Measurements from ENCODE around the gene APOL3.
A peak's percentile ranks its signal among the peaks of the same experiment; 100 is the strongest.
"Not testable (repeated sequence)": the region's sequence is repeated elsewhere in the genome, so short reads cannot be mapped to it uniquely, and the experiment has no call there.

APOL3 gene

DNA sequence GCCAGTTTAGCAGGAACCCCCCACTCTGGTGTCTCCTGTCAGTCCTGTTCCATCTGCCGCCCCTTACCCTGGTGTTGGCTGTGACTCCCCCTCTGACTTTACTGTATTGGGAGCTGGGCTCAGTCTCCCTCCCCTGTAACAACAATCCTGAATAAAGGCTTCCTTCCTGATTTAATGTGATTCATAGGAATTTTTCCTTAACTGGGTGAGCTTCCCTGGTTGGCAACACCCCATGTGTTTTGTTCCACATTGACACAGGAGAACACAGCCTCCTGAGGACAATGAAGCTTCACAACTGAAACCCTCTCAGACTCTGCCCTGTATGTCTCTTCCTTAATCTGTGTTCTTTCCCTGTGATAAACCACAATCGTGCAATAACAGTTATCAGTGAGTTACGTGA is 32.6 kb upstream of the APOL3 start:
- DNase-seq (ENCODE audit: low read depth), result no peak

DNA sequence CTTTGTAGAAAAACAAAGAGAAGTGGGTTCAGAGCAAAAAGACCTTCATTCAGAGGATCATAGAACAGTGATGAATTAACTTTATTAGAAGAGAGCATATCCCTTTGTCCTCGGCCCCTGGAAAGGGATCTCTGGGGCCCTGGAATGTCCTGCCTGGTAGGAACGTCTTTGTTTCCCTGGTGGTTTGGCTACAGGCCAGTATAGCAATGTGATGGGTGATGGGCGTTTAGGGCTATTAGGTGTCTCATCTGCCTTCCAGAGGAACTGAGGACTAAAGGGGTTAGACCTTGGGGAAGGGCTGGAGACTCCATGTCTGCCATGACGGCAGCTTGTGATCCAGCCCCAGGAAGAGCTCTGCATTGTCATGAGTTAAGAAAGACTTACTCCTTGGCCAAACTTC is 32.0 kb upstream of the APOL3 start:
- no peak for DNase-seq (ENCODE audit: low read depth)

GRCh38 chr22:36191106-36191836 is 30.7 kb upstream of the APOL3 start:
- no peak for DNase-seq (ENCODE audit: low read depth)

- not testable (repeated sequence) for DNase-seq (ENCODE audit: low read depth)
These were observed 27.3 kb upstream of the APOL3 start for GRCh38 chr22:36187862-36188261.

- DNase-seq (ENCODE audit: low read depth), result no peak
These were observed 25.5 kb upstream of the APOL3 start for GRCh38 chr22:36185828-36186624.

DNA sequence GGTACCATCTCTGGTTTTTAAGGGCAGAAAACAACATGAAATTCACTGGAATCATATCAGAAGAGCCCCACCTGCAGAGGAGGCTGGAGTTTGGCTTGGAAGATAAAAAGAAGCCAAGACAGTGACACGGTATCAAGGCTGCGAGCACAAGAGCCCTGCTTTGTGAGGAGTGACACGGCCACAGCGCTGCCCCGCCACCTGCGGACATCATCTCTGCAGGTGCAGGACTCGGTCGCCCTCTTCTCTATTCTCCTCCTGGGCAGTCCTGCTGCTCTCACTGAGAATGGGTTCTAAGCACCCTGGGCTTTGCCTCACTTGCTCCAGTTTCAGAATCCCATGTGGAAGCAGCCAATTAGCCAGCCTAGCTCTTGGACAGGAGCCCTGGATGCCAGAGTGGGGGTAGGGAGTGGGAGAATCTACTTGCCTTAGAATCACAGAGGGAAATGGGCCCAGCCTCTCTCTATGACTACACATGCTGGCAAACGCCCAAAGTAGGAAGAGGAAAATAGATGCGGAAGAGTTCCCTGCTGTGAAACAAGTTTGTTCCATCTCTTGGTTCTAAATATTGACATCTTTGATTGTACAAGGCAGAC is 24.0 kb upstream of the APOL3 start:
- no peak for DNase-seq (ENCODE audit: low read depth)

- DNase-seq (ENCODE audit: low read depth), result no peak
These were observed 22.9 kb upstream of the APOL3 start for GRCh38 chr22:36183446-36183845.

GRCh38 chr22:36182857-36183256 is 22.3 kb upstream of the APOL3 start:
- no peak for DNase-seq (ENCODE audit: low read depth)

DNA sequence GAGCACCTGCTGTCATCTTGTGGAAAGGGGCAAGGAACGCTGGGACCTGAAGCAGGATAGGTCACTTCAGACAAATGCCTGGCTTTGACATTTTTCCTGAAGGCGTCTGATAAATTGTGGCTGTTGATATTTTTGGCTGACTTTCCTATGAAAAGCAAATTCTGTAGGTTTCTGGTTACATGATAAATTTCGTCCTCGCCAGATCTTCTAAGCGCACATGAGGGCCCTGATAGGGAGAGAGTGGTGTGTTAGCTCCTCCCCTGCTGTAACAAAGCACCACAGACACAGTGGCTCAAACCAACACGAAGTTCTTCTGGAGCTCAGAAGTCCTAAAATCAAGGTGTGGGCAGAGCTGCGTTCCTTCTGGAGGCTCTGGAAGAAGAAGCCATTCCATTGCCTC is 21.5 kb upstream of the APOL3 start:
- DNase-seq (ENCODE audit: low read depth), result no peak

GRCh38 chr22:36180928-36181327 is 20.4 kb upstream of the APOL3 start:
- no peak for DNase-seq (ENCODE audit: low read depth)

GRCh38 chr22:36180038-36180880 is 19.7 kb upstream of the APOL3 start:
- DNase-seq (ENCODE audit: low read depth), result peak; percentile 58

DNA sequence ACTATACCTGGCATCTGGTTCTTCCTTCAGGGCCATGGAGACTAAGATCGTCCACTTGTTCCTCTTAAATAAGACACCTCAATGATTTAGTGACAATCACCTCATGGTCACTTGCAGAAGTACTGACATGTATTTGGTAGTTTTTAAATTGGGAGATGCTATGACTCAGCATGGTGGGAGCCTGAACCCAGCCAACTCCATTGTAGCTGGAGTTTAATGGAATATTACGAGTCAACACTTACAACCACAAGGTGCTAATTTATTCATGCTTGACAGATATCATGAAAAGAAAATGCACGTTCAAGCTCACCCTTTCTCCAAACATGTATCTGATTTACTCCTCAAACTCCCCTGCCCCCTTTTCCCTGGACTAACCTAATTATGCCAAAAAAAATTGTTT is 16.6 kb upstream of the APOL3 start:
- no peak for DNase-seq (ENCODE audit: low read depth)

DNA sequence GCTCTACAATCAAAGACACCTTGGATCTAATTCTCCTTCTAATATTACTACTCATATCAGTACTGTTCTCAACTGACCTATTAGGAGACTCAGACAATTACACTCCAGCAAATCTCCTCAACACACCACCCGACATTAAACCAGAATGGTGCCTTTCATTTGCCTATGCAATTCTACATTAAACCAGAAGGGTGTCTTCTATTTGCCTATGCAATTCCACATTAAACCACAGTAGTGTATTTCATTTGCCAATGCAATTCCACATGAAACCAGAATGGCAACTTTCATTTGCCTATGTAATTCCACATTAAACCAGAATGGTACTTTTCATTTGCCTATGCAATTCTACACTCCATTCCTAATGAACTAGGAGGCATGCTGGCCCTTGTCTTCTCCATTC is 15.3 kb upstream of the APOL3 start:
- no peak for DNase-seq (ENCODE audit: low read depth)

DNA sequence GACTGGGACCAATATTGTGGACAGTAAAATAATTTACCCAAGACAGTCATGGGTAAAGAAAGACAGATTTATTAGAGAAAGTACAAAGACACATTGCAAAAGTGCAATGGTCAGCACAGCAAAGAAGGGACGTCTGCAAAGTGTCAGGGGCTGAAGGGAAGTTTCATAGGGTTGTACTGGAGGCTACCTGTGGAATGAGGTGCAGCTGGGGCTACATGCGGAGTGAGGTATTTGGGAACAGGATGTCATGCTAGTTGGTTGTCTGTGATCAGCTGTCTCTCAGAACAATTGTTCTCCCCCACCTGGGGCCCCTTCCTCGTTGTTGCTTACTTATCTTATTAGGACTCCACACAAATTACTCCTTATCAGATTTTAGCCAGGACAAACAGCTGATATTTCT is 11.4 kb upstream of the APOL3 start:
- no peak for DNase-seq (ENCODE audit: low read depth)

DNA sequence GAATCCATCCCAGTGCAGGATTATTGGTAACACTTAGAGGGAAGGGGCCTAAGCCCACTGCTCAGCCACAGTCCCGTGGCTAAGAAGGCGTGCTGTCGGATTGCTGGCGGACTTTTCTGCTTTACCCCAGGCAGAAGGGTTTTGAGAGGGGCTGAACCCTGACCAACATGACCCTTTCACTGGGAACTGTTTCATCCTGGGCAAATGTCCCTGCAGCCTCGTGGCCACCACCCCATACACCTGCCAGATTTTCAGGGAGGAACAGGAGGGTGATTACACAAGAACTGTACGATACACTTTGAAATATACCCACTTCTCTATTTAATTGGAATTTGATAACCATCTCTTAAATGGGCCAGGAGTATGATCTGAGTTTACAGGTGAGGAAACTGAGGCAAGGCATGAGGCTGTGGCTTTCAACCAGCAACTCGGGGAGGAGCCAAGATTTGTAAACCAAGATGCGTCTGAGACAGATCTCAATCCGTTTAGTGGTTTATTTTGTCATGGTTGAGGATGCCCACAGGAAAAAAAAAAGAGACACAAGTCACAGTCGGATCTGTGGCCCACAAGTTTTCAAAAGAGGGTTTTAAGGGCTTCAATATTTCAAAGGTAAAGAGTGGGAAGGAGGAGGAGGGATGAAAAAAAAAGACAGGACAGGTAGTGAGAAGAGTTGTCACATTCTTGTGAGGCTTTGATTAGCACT is 6.1 kb upstream of the APOL3 start:
- no peak for DNase-seq (ENCODE audit: low read depth)

DNA sequence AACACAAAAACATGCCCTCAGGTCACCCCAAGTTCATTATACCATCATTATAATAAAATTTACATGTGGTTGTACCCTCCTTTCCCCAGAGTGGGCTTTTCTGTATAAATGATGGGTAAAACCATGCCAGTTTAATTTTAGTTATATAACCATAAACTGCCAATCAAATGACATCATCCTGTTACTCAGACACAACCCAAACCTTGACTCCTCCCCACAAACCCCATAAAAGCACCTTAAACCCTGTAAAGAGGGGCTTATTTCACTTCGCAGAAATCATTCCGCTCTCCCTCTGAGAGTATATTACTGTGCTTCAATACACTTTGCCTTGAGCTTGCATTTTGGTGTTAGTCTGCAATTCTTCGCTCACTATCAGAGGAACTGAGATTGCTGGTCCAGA is 5.5 kb upstream of the APOL3 start:
- no peak for DNase-seq (ENCODE audit: low read depth)

DNA sequence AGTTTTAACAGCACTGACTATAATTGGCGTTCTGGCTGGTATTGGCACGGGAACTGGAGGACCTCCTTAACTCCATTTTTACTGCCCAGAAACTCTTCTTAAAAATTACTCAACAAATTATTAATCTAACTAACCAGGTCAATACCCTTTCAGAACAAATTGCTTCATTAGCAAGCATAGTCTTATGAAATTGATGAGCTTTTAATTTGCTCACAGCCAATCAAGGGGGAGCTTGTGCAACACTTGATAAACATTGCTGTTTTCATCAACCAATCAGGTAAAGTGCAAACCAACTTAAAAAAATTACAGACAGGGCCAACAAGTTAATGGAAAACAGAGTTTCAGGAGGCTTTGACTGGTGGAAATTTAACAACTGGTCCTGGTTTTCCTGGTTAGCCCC is 4.6 kb upstream of the APOL3 start:
- no peak for DNase-seq (ENCODE audit: low read depth)

- no peak for DNase-seq (ENCODE audit: low read depth)
These were observed 4.1 kb upstream of the APOL3 start for GRCh38 chr22:36164621-36165020.

GRCh38 chr22:36163497-36163896 is 2.9 kb upstream of the APOL3 start:
- DNase-seq (ENCODE audit: low read depth), result no peak

GRCh38 chr22:36162127-36163034 is 1.8 kb upstream of the APOL3 start:
- peak; percentile 58 for DNase-seq (ENCODE audit: low read depth)

DNA sequence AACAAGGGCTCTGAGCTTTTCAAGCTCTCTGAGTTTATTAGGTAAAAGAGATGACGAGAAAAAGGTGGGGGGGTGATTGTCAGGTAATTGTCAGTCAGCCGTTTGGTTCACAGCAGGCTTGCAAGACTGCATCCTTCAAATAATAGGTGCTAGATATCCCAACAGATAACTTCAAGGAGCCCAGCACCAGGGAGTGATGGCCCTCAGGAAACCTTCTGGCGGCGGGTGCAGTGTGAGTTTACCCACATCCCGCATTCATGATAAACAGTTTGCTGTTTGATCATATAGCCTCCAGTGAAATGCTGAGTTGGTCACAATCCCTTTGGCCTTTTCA is 1.2 kb upstream of the APOL3 start:
- DNase-seq (ENCODE audit: low read depth), result peak; percentile 59
